Tibial nerve (tissue), 4 donors: ENCODE results near the gene MTIF2.
"Not testable (repeated sequence)": the region's sequence is repeated elsewhere in the genome, so short reads cannot be mapped to it uniquely, and the experiment has no call there.

Experiments
- CTCF ChIP-seq, 5 experiments: fragments of 200-600 bp in 3 of 5; fragments of 450-650 bp in 2 of 5; sonication (generic) in 3 of 5; IDR thresholded peaks; one replicate each; pipeline ENCODE4 v1.5.1; 2016 to 2019; ENCODE audit warnings: antibody characterized with exemption in 5 of 5, mild to moderate bottlenecking in 3 of 5, moderate library complexity in 2 of 5
- EP300 ChIP-seq, 2 donors: sonication (generic); formaldehyde crosslinking; IDR thresholded peaks; one replicate each; pipeline ENCODE4 v1.6.1; 2017; ENCODE audit warnings: antibody characterized with exemption in 2 of 2, mild to moderate bottlenecking in 1 of 2
- POLR2A ChIP-seq, 2 donors: fragments of 450-650 bp; IDR thresholded peaks; one replicate each; pipeline ENCODE4 v1.6.1; 2017; ENCODE audit warnings: antibody characterized with exemption in 2 of 2, mild to moderate bottlenecking in 2 of 2, moderate library complexity in 2 of 2

GRCh38 chr2:55279214-55279835 is 10.3 kb upstream of the MTIF2 start:
- TF ChIP-seq CTCF, POLR2A, EP300 (IDR thresholded peaks at IDR 0.05): not testable (repeated sequence)
